ENCODE data around the gene ENKUR. TPM values are rescaled to one million over a fixed set of nuclear protein-coding genes. Genes with fewer than 3 reads are reported as not detected.

The ENKUR gene
- total and polyA plus RNA-seq, 10 of the 15 experiments (the other 5 are each of a cell fraction or from before 2014, with no cell fraction given) = 0.01 to 0.19 (median 0.11) TPM; not detected in 6

DNA sequence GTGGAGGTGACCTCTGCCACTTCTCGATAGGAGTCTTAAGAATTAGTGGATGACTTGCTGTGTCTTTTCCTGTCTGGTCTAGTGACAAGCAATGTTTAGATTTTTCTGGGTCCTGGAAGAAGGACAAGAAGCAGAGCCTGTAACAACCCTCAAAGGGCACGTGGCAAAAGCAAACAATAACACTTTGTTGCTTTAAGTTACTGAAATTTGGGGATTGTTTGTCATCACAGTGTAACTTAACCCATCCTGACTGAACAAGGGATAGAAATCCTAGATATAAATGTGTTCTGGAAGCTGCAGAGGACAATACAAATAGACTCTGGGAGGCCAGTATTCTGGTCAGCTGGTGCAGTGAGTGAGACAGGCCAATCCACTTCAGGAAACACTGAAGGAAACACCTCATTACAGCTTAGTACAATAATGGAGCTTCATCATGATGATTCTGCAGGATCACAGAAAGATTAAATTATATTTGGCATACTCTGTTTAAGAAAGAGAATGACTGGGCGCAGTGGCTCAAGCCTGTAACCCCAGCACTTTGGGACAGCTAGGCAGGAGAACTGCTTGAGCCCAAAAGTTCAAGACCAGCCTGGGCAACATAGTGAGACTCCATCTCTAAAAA, 23.3 kb downstream of the ENKUR start:
- no peak for ATAC-seq
- ChIA-PET SMC1A (ENCODE audit: uncharacterized antibody, unreplicated experiment) (interaction anchor here (0.7 to 1.6 kb wide), 4 partner anchors 87 to 375 kb away, joined by 3 read pairs; no protein-coding TSS in a partner anchor), CTCF (interaction anchor here (1.1 to 1.6 kb wide), 2 partner anchors 375 to 376 kb away, joined by 3 to 5 read pairs; no protein-coding TSS in a partner anchor), RAD21 (ENCODE audit: unreplicated experiment) (interaction anchor here (0.8 kb wide), 1 partner anchor 180 kb away, joined by 3 read pairs; no protein-coding TSS in a partner anchor), POLR2A (no interaction called here)
- in situ Hi-C loops (cut with MboI) (no loop called here), intact Hi-C loops (cut with micrococcal nuclease; ENCODE audit: unreplicated experiment) (loop anchor here (5.0 kb wide), 1 partner anchor 265 kb away; no protein-coding TSS in a partner anchor)
- H3K4me3 ChIP-seq = no peak overlapping the region
- no peak overlapping the region for H2AFZ ChIP-seq (ENCODE audit: control insufficient read depth, low read depth, low read length)
- no peak for DNase-seq (ENCODE audit: low read depth, low spot score)
- no peaks in the 10 kb centered on the region for H3K9me3 ChIP-seq (replicated peaks; ENCODE audit: control insufficient read depth, insufficient read depth, low read length)
- no peak overlapping the region for H3K9ac ChIP-seq (ENCODE audit: control insufficient read depth, insufficient read depth, low read length)
- no peaks in the 10 kb centered on the region for H3K27me3 ChIP-seq (replicated peaks in 1 of 2; ENCODE audit: control insufficient read depth in 2 of 2, insufficient read depth in 2 of 2, low read length in 1 of 2)
- TF ChIP-seq TBL1XR1 (IDR thresholded peaks at IDR 0.05; ENCODE audit: low read depth, low read length) = no peak
- TF ChIP-seq SPI1 (IDR thresholded peaks at IDR 0.05; ENCODE audit: borderline replicate concordance, insufficient read depth, low read depth, low read length) = no peak
- no peak for TF ChIP-seq RELA (IDR thresholded peaks at IDR 0.05; ENCODE audit: borderline replicate concordance, partially characterized antibody)
- TF ChIP-seq, protein P1, sequence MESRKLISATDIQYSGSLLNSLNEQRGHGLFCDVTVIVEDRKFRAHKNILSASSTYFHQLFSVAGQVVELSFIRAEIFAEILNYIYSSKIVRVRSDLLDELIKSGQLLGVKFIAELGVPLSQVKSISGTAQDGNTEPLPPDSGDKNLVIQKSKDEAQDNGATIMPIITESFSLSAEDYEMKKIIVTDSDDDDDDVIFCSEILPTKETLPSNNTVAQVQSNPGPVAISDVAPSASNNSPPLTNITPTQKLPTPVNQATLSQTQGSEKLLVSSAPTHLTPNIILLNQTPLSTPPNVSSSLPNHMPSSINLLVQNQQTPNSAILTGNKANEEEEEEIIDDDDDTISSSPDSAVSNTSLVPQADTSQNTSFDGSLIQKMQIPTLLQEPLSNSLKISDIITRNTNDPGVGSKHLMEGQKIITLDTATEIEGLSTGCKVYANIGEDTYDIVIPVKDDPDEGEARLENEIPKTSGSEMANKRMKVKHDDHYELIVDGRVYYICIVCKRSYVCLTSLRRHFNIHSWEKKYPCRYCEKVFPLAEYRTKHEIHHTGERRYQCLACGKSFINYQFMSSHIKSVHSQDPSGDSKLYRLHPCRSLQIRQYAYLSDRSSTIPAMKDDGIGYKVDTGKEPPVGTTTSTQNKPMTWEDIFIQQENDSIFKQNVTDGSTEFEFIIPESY (IDR thresholded peaks at IDR 0.05) = no peak
- no peak for TF ChIP-seq KAT2A (conservative IDR thresholded peaks at IDR 0.05; ENCODE audit: control insufficient read depth, low read depth, low read length)
- no peak for TF ChIP-seq CEBPB (IDR thresholded peaks at IDR 0.05; ENCODE audit: borderline replicate concordance in 1 of 2, low read depth in 2 of 2, low read length in 2 of 2)
- TF ChIP-seq RCOR1 (conservative IDR thresholded peaks at IDR 0.05; ENCODE audit: low read depth, low read length) = no peak
- TF ChIP-seq, protein P2, sequence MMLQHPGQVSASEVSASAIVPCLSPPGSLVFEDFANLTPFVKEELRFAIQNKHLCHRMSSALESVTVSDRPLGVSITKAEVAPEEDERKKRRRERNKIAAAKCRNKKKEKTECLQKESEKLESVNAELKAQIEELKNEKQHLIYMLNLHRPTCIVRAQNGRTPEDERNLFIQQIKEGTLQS (IDR thresholded peaks at IDR 0.05; ENCODE audit: borderline replicate concordance, extremely low read depth, low read depth, low read length) = no peak
- no peak for TF ChIP-seq SP1 (IDR thresholded peaks at IDR 0.05; ENCODE audit: low read depth, low read length)
- TF ChIP-seq FOXK2 (IDR thresholded peaks at IDR 0.05) = no peak
- no peak for TF ChIP-seq SMAD1 (IDR thresholded peaks at IDR 0.05; ENCODE audit: low read depth, partially characterized antibody)
- no peaks in the 10 kb centered on the region for H3K4me1 ChIP-seq (ENCODE audit: control insufficient read depth, insufficient read depth, low read length)
- no peaks in the 10 kb centered on the region for H4K20me1 ChIP-seq (ENCODE audit: control insufficient read depth, insufficient read depth)
- H3K27ac ChIP-seq (ENCODE audit: control insufficient read depth, insufficient read depth) = no peak overlapping the region
- BruUV-seq (replicated peaks) = no TSS peak
- no peak for FAIRE-seq
- no peaks in the 10 kb centered on the region for H3K79me2 ChIP-seq (ENCODE audit: control insufficient read depth, insufficient read depth, low read length)
- H3K4me2 ChIP-seq (ENCODE audit: control insufficient read depth, insufficient read depth) = no peak overlapping the region
- WGBS (ENCODE audit: insufficient coverage, insufficient replicate concordance, low lambda C conversion rate, missing lambda C conversion rate) = 25% methylated on average over 3 of the region's 3 CpGs
- no peaks in the 10 kb centered on the region for H3K36me3 ChIP-seq (ENCODE audit: control insufficient read depth in 2 of 2, insufficient read depth in 2 of 2, low read length in 1 of 2)
